H9 (cell line): Measurements from ENCODE around the gene KDM5B. TPM values are rescaled to one million over a fixed set of nuclear protein-coding genes. Genes with fewer than 3 reads are reported as not detected.

Experiments used
- DNase-seq: peaks from one replicate; pipeline ENCODE4 v3.0.0-alpha.2; 2017
- H2AFZ ChIP-seq: one replicate; pipeline ENCODE4 v1.6.1; 2013; ENCODE audit warnings: mild to moderate bottlenecking, low read length, control low read depth, moderate library complexity
- H2AK5ac ChIP-seq: 2 replicates; pipeline ENCODE4 v1.6.1; 2013; ENCODE audit warnings: low read length, control low read depth, mixed read lengths; ENCODE audit not compliant: insufficient read length
- H2BK120ac ChIP-seq: one replicate; pipeline ENCODE4 v1.6.1; 2013; ENCODE audit warnings: low read depth, mild to moderate bottlenecking, low read length, control low read depth, inconsistent platforms; ENCODE audit not compliant: poor library complexity, severe bottlenecking
- H2BK12ac ChIP-seq: 2 replicates; pipeline ENCODE4 v1.6.1; 2013; ENCODE audit warnings: low read length, control low read depth, mixed read lengths, low read depth; ENCODE audit not compliant: insufficient read length
- H2BK15ac ChIP-seq: 2 replicates; pipeline ENCODE4 v1.6.1; 2013; ENCODE audit warnings: low read depth, low read length, control low read depth
- H2BK20ac ChIP-seq: one replicate; pipeline ENCODE4 v1.6.1; 2013; ENCODE audit warnings: low read depth, mild to moderate bottlenecking, low read length, control low read depth, inconsistent platforms; ENCODE audit not compliant: poor library complexity, severe bottlenecking
- H2BK5ac ChIP-seq: 2 replicates; pipeline ENCODE4 v1.6.1; 2013; ENCODE audit warnings: low read length, control low read depth, mixed read lengths; ENCODE audit not compliant: insufficient read length
- H3K14ac ChIP-seq: 2 replicates; pipeline ENCODE4 v1.6.1; 2013; ENCODE audit warnings: low read length, control low read depth; ENCODE audit not compliant: insufficient read depth
- H3K18ac ChIP-seq: 2 replicates; pipeline ENCODE4 v1.6.1; 2013; ENCODE audit warnings: low read depth, mild to moderate bottlenecking, mixed read lengths, low read length, control low read depth; ENCODE audit not compliant: insufficient read length
- H3K23ac ChIP-seq: 2 replicates; pipeline ENCODE4 v1.6.1; 2013; ENCODE audit warnings: low read length, control low read depth, mixed read lengths, low read depth; ENCODE audit not compliant: insufficient read length
- H3K23me2 ChIP-seq: 2 replicates; pipeline ENCODE4 v1.6.1; 2013; ENCODE audit warnings: low read depth, mild to moderate bottlenecking, mixed read lengths, low read length, control low read depth; ENCODE audit not compliant: insufficient read length, poor library complexity, severe bottlenecking
- H3K27ac ChIP-seq: 2 replicates; pipeline ENCODE4 v1.5.1; 2013; ENCODE audit warnings: low read length, control low read depth, mixed read lengths, low read depth; ENCODE audit not compliant: insufficient read length
- H3K27me3 ChIP-seq: 2 replicates; pipeline ENCODE4 v1.6.1; 2013; ENCODE audit warnings: low read length, control low read depth, inconsistent platforms; ENCODE audit not compliant: insufficient read depth
- H3K4ac ChIP-seq: 2 replicates; pipeline ENCODE4 v1.6.1; 2013; ENCODE audit warnings: low read depth, mild to moderate bottlenecking, control low read depth, inconsistent platforms, low read length, moderate library complexity
- H3K4me1 ChIP-seq: 2 replicates; pipeline ENCODE4 v1.6.1; 2013; ENCODE audit warnings: low read length, control low read depth, inconsistent platforms; ENCODE audit not compliant: insufficient read depth
- H3K4me2 ChIP-seq: 2 replicates; pipeline ENCODE4 v1.6.1; 2013; ENCODE audit warnings: low read length, control low read depth, mixed read lengths; ENCODE audit not compliant: insufficient read length, insufficient read depth
- H3K56ac ChIP-seq: 2 replicates; pipeline ENCODE4 v1.6.1; 2013; ENCODE audit warnings: low read depth, mild to moderate bottlenecking, mixed read lengths, low read length, control low read depth; ENCODE audit not compliant: insufficient read length
- H3K79me1 ChIP-seq: 2 replicates; pipeline ENCODE4 v1.6.1; 2013; ENCODE audit warnings: low read depth, mild to moderate bottlenecking, moderate library complexity, low read length, control low read depth, inconsistent platforms; ENCODE audit not compliant: insufficient read depth, poor library complexity, severe bottlenecking
- H3K79me2 ChIP-seq: 2 replicates; pipeline ENCODE4 v1.6.1; 2013; ENCODE audit warnings: low read length, control low read depth, inconsistent platforms; ENCODE audit not compliant: insufficient read depth
- H3K9ac ChIP-seq: 2 replicates; pipeline ENCODE4 v1.6.1; 2013; ENCODE audit warnings: low read length, control low read depth, mixed read lengths; ENCODE audit not compliant: insufficient read length; ENCODE audit errors: extremely low read depth
- H3K9me3 ChIP-seq: one replicate; pipeline ENCODE4 v1.6.1; 2013; ENCODE audit warnings: low read depth, low read length, inconsistent platforms; ENCODE audit not compliant: control insufficient read depth
- H3T11ph ChIP-seq: one replicate; pipeline ENCODE4 v1.6.1; 2013; ENCODE audit warnings: mild to moderate bottlenecking, low read length, control low read depth, inconsistent platforms
- H4K20me1 ChIP-seq: one replicate; pipeline ENCODE4 v1.6.1; 2013; ENCODE audit not compliant: control insufficient read depth, insufficient read length, insufficient read depth
- H4K5ac ChIP-seq: 2 replicates; pipeline ENCODE4 v1.6.1; 2013; ENCODE audit warnings: low read depth, mild to moderate bottlenecking, mixed read lengths, low read length, control low read depth; ENCODE audit not compliant: insufficient read length
- H4K8ac ChIP-seq: replicated peaks from 2 replicates; pipeline ENCODE4 v1.6.1; 2013; ENCODE audit warnings: low read length, control low read depth, mixed read lengths, low read depth; ENCODE audit not compliant: insufficient read length
- H4K91ac ChIP-seq: 2 replicates; pipeline ENCODE4 v1.6.1; 2013; ENCODE audit warnings: low read depth, mild to moderate bottlenecking, moderate library complexity, mixed read lengths, low read length, control low read depth; ENCODE audit not compliant: insufficient read length
- H3K27ac Mint-ChIP-seq, 3 experiments: 2 replicates in 2 of 3; 3 replicates in 1 of 3; pipeline ENCODE4 v1.8.0; 2020 to 2021; ENCODE audit warnings: mixed read lengths in 3 of 3, mild to moderate bottlenecking in 1 of 3, moderate library complexity in 1 of 3
- H3K27me3 Mint-ChIP-seq: 2 replicates; pipeline ENCODE4 v1.8.0; 2021; ENCODE audit warnings: low read depth, mild to moderate bottlenecking, moderate library complexity, mixed read lengths
- H3K36me3 Mint-ChIP-seq, 3 experiments: 2 replicates in 2 of 3; 3 replicates in 1 of 3; pipeline ENCODE4 v1.8.0; 2020 to 2021; ENCODE audit warnings: low read depth in 3 of 3, mixed read lengths in 3 of 3; ENCODE audit not compliant: insufficient read depth in 1 of 3
- H3K4me1 Mint-ChIP-seq, 2 experiments: 2 replicates each; pipeline ENCODE4 v1.8.0; 2020; ENCODE audit warnings: mixed read lengths in 2 of 2
- H3K4me3 Mint-ChIP-seq, 2 experiments: 2 replicates in 1 of 2; 3 replicates in 1 of 2; pipeline ENCODE4 v1.8.0; 2020 to 2021; ENCODE audit warnings: mild to moderate bottlenecking in 2 of 2, mixed read lengths in 2 of 2, moderate library complexity in 1 of 2
- H3K9me3 Mint-ChIP-seq, 2 experiments: 2 replicates in 1 of 2; 3 replicates in 1 of 2; pipeline ENCODE4 v1.8.0; 2020; ENCODE audit warnings: mild to moderate bottlenecking in 2 of 2, mixed read lengths in 2 of 2, moderate library complexity in 1 of 2
- WGBS: extraction: QIAGEN DNeasy Blood & Tissue Kit; methylation state at CpG from one replicate; pipeline ENCODE4 v1.1.7; 2013; ENCODE audit warnings: missing lambda C conversion rate, low lambda C conversion rate, mixed read lengths; ENCODE audit not compliant: insufficient read length; ENCODE audit errors: extremely low coverage; 5-methylcytosine and 5-hydroxymethylcytosine counted together
- total RNA-seq: library from RNA; stranded (reverse); gene quantifications from 2 replicates; pipeline ENCODE4 v1.2.1, GENCODE V29; 2021
- TF ChIP-seq, protein P1 (sequence below): fragments of 200-600 bp; sonication (generic); conservative IDR thresholded peaks from 3 replicates; pipeline ENCODE4 v1.8.0; 2021; ENCODE audit warnings: antibody characterized with exemption, mild to moderate bottlenecking

Gene KDM5B
- total RNA-seq, 1 experiment from 2014 or later = 210 TPM

DNA sequence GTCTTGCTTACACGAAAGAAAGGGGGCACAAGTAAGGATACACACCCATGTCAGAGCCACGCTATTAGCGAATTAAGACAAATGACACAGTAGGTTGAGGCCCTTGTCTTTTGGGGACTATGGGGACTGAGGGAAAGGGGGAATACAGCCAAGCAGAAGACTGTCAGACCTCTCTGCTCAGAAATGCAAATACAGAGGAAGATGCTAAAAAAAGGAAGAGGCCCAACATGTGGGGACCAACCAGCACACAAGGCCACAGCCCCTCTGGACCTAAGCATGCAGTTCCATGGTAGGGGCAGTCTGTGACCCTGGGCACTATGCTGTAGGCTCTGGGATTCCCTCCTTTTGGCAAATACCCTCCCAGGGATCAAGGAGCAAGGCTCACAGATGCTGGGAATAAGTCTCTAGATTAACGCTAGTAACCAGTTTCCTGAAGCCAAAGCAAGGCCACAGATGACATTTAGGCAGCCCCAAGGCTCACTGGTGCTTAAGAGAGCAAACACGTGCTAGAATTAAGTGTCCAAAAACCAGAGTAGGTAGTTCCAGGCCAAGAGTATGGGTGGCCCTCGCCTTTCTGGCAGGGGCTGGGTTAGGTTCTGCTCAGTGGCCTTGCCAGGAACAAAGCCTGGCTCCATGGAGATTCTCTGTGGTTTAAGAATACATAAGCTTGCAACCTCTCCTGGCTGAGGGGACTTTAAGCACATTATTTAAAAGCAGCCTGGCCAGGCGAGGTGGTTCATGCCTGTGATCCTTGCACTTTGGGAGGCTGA, 42.6 kb upstream of the KDM5B start:
- H3K79me1 ChIP-seq = no peaks in the 10 kb centered on the region
- no peaks in the 10 kb centered on the region for H3K27me3 ChIP-seq
- H3K23ac ChIP-seq = no peak overlapping the region
- H3K27ac ChIP-seq = no peak overlapping the region
- H3K9me3 ChIP-seq = no peaks in the 10 kb centered on the region
- no peaks in the 10 kb centered on the region for H3K23me2 ChIP-seq
- H4K5ac ChIP-seq = no peak overlapping the region
- Mint-ChIP-seq H3K4me1 (peaks cover 0 to 3% of the 10 kb centered on the region in 2 experiments; a peak in 3 of 4 replicates), H3K27ac (no peak overlapping the region), H3K4me3 (no peak overlapping the region), H3K36me3 (peaks cover 7 to 45% (median 24%) of the 10 kb centered on the region in 3 experiments; a peak in 5 of 7 replicates), H3K9me3 (no peaks in the 10 kb centered on the region), H3K27me3 (no peaks in the 10 kb centered on the region)
- no peak overlapping the region for H3T11ph ChIP-seq
- no peak overlapping the region for H2BK12ac ChIP-seq
- H3K56ac ChIP-seq = no peak overlapping the region
- H3K4ac ChIP-seq = no peak overlapping the region
- no peak overlapping the region for H4K91ac ChIP-seq
- DNase-seq = no peak
- H2AFZ ChIP-seq = no peak overlapping the region
- no peak overlapping the region for H2BK5ac ChIP-seq
- no peak overlapping the region for H2BK20ac ChIP-seq
- no CpG with 5 or more reads among the region's 7 CpGs for WGBS
- H2AK5ac ChIP-seq = no peak overlapping the region
- H3K4me1 ChIP-seq = no peaks in the 10 kb centered on the region
- no peaks in the 10 kb centered on the region for H4K20me1 ChIP-seq
- H3K14ac ChIP-seq = no peak overlapping the region
- H3K4me2 ChIP-seq = no peak overlapping the region
- H3K9ac ChIP-seq = no peak overlapping the region
- no peak overlapping the region for H4K8ac ChIP-seq
- no peak overlapping the region for H3K18ac ChIP-seq
- TF ChIP-seq, protein P1, sequence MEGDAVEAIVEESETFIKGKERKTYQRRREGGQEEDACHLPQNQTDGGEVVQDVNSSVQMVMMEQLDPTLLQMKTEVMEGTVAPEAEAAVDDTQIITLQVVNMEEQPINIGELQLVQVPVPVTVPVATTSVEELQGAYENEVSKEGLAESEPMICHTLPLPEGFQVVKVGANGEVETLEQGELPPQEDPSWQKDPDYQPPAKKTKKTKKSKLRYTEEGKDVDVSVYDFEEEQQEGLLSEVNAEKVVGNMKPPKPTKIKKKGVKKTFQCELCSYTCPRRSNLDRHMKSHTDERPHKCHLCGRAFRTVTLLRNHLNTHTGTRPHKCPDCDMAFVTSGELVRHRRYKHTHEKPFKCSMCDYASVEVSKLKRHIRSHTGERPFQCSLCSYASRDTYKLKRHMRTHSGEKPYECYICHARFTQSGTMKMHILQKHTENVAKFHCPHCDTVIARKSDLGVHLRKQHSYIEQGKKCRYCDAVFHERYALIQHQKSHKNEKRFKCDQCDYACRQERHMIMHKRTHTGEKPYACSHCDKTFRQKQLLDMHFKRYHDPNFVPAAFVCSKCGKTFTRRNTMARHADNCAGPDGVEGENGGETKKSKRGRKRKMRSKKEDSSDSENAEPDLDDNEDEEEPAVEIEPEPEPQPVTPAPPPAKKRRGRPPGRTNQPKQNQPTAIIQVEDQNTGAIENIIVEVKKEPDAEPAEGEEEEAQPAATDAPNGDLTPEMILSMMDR = no peak
- no peak overlapping the region for H2BK120ac ChIP-seq
- no peak overlapping the region for H2BK15ac ChIP-seq
- no peaks in the 10 kb centered on the region for H3K79me2 ChIP-seq
